Neutrophil (primary cell): Measurements from ENCODE around the gene GTPBP4.
"Not testable (repeated sequence)": the region's sequence is repeated elsewhere in the genome, so short reads cannot be mapped to it uniquely, and the experiment has no call there.

Experiments used
- H3K27ac ChIP-seq: fragments of 200-600 bp; sonication (generic); 2 replicates; pipeline ENCODE4 v1.5.1; 2016; ENCODE audit warnings: mild to moderate bottlenecking, moderate library complexity
- H3K27me3 ChIP-seq: fragments of 200-600 bp; sonication (generic); 2 replicates; pipeline ENCODE4 v1.6.0; 2016; ENCODE audit warnings: mild to moderate bottlenecking
- H3K36me3 ChIP-seq: fragments of 200-600 bp; sonication (generic); 2 replicates; pipeline ENCODE4 v1.5.1; 2017
- H3K4me1 ChIP-seq, 2 experiments: fragments of 200-600 bp in 1 of 2; sonication (generic) in 1 of 2; 1 replicate in 1 of 2; 2 replicates in 1 of 2; pipeline versions ENCODE4 v1.5.1 to v1.6.1; 2013 to 2016; ENCODE audit warnings: low read depth in 1 of 2, low read length in 1 of 2, mild to moderate bottlenecking in 1 of 2, moderate library complexity in 1 of 2; ENCODE audit not compliant: control insufficient read depth in 1 of 2, insufficient read depth in 1 of 2
- H3K4me3 ChIP-seq, 2 experiments: fragments of 200-600 bp in 1 of 2; sonication (generic) in 1 of 2; 1 replicate in 1 of 2; 2 replicates in 1 of 2; pipeline ENCODE4 v1.5.1; 2013 to 2016; ENCODE audit warnings: low read depth in 1 of 2, low read length in 1 of 2, mild to moderate bottlenecking in 1 of 2, moderate library complexity in 1 of 2
- H3K9me3 ChIP-seq: fragments of 200-600 bp; sonication (generic); 2 replicates; pipeline ENCODE4 v1.5.1; 2016
- CTCF ChIP-seq: fragments of 200-600 bp; sonication (generic); IDR thresholded peaks from 2 replicates; pipeline ENCODE4 v1.5.1; 2016; ENCODE audit warnings: antibody characterized with exemption

The GTPBP4 gene

GRCh38 chr10:1058017-1058416, 69.8 kb downstream of the GTPBP4 start:
- H3K27me3 ChIP-seq = no peaks in the 10 kb centered on the region
- no peak for TF ChIP-seq CTCF
- H3K4me1 ChIP-seq = peaks cover 72 to 75% of the 10 kb centered on the region in 2 experiments
- H3K36me3 ChIP-seq = peaks cover 18% of the 10 kb centered on the region
- H3K4me3 ChIP-seq = peak overlapping the region; percentile 97
- H3K27ac ChIP-seq = peak overlapping the region; percentile 97
- H3K9me3 ChIP-seq = no peaks in the 10 kb centered on the region

GRCh38 chr10:1059902-1060301, 71.7 kb downstream of the GTPBP4 start:
- Histone ChIP-seq H3K4me1 (peaks cover 78 to 84% of the 10 kb centered on the region in 2 experiments), H3K4me3 (no peak overlapping the region), H3K9me3 (no peaks in the 10 kb centered on the region), H3K36me3 (peaks cover 3% of the 10 kb centered on the region), H3K27ac (no peak overlapping the region), H3K27me3 (no peaks in the 10 kb centered on the region)
- no peak for TF ChIP-seq CTCF

- H3K27me3 ChIP-seq = no peaks in the 10 kb centered on the region
- H3K4me1 ChIP-seq = peaks cover 71 to 74% of the 10 kb centered on the region in 2 experiments
- no peak for TF ChIP-seq CTCF
- peaks cover 3% of the 10 kb centered on the region for H3K36me3 ChIP-seq
- no peak overlapping the region for H3K4me3 ChIP-seq
- no peaks in the 10 kb centered on the region for H3K9me3 ChIP-seq
- peak overlapping the region; percentile 84 for H3K27ac ChIP-seq
Observed at GRCh38 chr10:1061930-1062774, 73.9 kb downstream of the GTPBP4 start.

GRCh38 chr10:1063232-1063865, 75.1 kb downstream of the GTPBP4 start:
- Histone ChIP-seq H3K4me3 (peak overlapping the region in 1 of 2 experiments; percentile 0), H3K4me1 (peaks cover 59 to 64% of the 10 kb centered on the region in 2 experiments), H3K27me3 (no peaks in the 10 kb centered on the region), H3K36me3 (peaks cover 3% of the 10 kb centered on the region), H3K27ac (peak overlapping the region; percentile 84), H3K9me3 (no peaks in the 10 kb centered on the region)
- TF ChIP-seq CTCF = no peak

GRCh38 chr10:1064964-1065247, 76.7 kb downstream of the GTPBP4 start:
- no peaks in the 10 kb centered on the region for H3K9me3 ChIP-seq
- no peak overlapping the region for H3K4me3 ChIP-seq
- no peaks in the 10 kb centered on the region for H3K27me3 ChIP-seq
- H3K27ac ChIP-seq = peak overlapping the region; percentile 84
- H3K4me1 ChIP-seq = peaks cover 63 to 66% of the 10 kb centered on the region in 2 experiments
- no peaks in the 10 kb centered on the region for H3K36me3 ChIP-seq
- no peak for TF ChIP-seq CTCF

GRCh38 chr10:1066734-1067133, 78.5 kb downstream of the GTPBP4 start:
- not testable (repeated sequence) for H3K27ac ChIP-seq, H3K27me3 ChIP-seq, H3K36me3 ChIP-seq, H3K4me3 ChIP-seq, H3K9me3 ChIP-seq
- H3K4me1 ChIP-seq = peaks cover 60 to 67% of the 10 kb centered on the region in 2 experiments
